HG02678 (cell line): ENCODE results near the gene PTGES2.

Experiments
- ATAC-seq: cut with Tn5 transposase; IDR thresholded peaks from one replicate; pipeline ENCODE4 v1.9.1; 2021; ENCODE audit warnings: mild to moderate bottlenecking, moderate library complexity; ENCODE audit not compliant: unreplicated experiment

Gene PTGES2

GRCh38 chr9:128153947-128154695, 26.6 kb upstream of the PTGES2 start:
- ATAC-seq: no peak

- no peak for ATAC-seq
These were observed 25.8 kb upstream of the PTGES2 start for GRCh38 chr9:128153060-128153946.

DNA sequence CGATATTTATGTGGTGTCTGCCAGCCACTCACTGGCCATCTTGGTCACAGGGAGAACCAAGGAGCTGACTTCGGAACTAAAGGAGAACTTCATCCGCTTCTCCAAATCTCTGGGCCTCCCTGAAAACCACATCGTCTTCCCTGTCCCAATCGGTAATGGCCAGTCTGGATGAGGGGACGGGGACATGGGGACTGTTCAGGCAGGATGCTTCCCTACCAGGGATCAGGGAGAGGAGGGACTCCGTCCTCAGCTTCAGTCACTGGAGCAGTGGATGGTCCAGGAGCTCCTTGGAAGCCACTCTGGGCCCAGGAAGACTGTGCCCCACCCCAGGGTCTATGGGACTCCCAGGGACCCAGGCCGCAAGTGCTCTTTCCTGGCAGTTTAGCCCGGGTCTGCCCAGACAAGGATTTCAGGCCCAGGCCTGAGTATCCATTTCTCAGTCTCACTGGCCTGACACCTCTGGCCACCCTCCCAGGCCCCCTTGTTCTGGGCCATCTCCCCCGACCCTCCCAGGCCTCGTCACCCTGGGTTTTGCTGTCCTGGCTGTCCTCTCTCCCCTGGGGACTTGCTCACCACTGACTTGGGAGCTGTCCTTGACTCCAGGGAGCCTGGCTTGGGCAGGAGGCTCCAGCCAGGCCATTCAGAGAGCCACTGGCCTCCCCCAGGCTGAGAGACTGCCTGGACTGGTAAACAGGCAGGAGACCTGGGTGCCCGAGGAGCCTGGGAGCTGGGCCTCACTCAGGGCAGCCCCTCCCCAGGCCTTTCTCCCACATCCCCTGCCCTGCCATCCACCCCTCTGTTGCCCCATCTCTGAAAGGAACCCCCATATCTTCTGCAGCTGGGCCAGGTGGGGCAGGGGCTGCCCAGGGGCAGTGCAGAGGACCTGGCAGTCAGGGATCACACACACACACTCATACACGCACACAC, 24.9 kb upstream of the PTGES2 start:
- no peak for ATAC-seq

DNA sequence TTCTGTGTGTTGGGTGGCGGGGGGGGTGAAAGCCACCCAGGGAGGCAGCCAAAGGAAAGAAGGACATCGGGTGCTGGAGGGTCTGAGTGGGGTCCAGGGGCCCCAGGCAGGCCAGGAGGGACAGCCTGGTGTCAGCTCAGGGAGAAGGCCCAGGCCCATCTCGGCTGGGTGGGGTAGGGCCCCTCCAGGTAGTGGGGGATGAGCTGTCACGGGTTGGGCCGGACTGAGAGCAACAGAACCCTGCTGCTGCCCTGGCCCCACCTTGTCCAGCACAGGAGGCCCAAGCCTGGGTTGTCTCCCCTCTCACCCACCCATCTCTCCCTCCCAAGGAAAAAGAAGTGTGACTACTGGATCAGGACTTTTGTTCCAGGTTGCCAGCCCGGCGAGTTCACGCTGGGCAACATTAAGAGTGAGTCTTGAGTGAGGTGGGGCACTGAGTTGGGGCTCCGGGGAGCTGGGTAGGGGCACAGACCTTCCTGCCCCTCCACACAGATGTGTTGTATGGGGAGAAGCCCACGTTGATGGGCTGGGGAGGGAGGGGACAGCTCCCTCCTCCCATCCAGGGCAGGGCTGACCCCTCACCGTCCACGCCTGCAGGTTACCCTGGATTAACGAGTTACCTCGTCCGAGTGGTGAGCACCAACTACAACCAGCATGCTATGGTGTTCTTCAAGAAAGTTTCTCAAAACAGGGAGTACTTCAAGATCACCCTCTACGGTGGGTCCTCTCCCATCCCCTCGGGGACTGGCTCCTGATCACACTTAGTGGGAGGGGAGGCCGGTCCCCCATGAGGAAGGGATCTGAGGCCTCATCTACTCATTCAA, 24.0 kb upstream of the PTGES2 start:
- no peak for ATAC-seq

- no peak for ATAC-seq
These were observed 23.2 kb upstream of the PTGES2 start for GRCh38 chr9:128150594-128151308.

DNA sequence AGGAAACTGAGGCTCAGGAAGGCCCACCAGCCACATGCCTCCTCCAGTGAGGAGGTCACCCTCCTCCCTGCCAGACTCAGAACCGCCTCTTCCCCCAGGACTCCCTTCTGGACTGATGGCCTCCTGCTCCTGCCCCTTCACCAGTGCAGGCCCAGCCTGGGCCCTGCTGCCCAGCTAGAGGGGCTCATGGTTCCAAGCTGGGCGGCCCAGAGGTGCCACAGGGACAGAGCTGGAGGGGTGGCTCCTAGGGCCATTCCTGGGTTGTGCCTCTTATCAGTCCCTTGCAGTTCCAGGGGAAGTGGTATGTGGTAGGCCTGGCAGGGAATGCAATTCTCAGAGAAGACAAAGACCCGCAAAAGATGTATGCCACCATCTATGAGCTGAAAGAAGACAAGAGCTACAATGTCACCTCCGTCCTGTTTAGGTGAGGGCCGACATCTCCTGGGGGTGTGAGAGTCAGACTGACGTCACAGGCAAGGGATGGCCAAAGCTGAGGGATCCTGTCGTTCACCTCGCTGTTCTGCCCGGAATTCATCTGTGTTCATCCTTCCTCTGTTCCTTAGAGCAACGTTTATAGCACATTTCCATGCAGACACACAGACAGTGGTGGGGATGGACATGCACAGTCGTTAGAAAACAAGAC, 22.5 kb upstream of the PTGES2 start:
- no peak for ATAC-seq

DNA sequence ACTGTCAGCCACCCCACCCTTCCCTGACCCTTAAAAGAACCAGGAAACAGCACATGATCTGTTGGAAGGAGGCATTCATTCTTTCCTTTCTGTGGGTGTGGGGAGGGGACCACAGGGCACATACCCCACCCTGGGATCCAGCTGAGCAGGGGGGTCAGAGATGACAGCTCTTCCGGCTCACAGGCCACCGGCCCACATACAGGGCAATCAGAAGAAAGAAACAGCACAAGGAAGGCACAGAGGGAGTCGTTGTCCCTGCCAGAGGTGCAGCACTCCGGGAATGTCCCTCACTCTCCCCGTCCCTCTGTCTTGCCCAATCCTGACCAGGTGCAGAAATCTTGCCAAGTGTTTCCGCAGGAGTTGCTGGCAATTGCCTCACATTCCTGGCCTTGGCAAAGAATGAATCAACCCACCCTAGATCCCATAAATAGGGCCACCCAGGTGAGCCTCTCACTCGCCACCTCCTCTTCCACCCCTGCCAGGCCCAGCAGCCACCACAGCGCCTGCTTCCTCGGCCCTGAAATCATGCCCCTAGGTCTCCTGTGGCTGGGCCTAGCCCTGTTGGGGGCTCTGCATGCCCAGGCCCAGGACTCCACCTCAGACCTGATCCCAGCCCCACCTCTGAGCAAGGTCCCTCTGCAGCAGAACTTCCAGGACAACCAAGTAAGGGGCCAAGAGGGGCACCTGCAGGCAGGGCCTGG, 21.6 kb upstream of the PTGES2 start, which contains the start of gene LCN2:
Gene LCN2 (plus strand): TSS at position 453 of the 701 bp plus-strand sequence. CDS start 73 bp downstream, at position 526.
- no peak for ATAC-seq

DNA sequence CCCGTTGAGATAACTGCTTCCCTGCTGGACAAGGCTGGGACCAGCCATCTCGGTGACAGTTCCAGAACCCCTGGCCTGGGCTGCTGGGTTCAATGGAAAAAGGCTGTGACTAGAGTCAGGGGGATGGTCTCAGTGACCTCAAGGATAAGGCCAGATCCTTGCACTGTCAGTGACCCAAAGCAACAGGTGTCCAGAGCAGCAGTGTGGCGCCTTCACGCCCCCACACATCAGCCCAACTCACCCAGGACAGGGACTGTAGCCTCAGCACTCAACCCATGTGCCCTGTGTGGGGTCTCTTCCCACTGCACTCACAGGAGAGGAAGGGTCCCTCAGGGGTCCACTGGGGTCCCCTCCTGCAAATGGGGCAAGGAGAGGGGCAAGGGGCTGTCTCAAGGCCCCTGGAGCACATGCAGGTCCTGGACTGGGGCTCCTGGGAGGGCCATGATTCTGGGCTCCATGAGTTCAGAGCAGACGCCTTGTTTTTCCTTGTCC, 21.0 kb upstream of the PTGES2 start:
- ATAC-seq: no peak

- ATAC-seq: no peak
These were observed 19.1 kb upstream of the PTGES2 start for GRCh38 chr9:128146591-128147120.

GRCh38 chr9:128145951-128146351, 18.4 kb upstream of the PTGES2 start:
- no peak for ATAC-seq

- ATAC-seq: no peak
These were observed 18.0 kb upstream of the PTGES2 start for GRCh38 chr9:128145536-128145935.

DNA sequence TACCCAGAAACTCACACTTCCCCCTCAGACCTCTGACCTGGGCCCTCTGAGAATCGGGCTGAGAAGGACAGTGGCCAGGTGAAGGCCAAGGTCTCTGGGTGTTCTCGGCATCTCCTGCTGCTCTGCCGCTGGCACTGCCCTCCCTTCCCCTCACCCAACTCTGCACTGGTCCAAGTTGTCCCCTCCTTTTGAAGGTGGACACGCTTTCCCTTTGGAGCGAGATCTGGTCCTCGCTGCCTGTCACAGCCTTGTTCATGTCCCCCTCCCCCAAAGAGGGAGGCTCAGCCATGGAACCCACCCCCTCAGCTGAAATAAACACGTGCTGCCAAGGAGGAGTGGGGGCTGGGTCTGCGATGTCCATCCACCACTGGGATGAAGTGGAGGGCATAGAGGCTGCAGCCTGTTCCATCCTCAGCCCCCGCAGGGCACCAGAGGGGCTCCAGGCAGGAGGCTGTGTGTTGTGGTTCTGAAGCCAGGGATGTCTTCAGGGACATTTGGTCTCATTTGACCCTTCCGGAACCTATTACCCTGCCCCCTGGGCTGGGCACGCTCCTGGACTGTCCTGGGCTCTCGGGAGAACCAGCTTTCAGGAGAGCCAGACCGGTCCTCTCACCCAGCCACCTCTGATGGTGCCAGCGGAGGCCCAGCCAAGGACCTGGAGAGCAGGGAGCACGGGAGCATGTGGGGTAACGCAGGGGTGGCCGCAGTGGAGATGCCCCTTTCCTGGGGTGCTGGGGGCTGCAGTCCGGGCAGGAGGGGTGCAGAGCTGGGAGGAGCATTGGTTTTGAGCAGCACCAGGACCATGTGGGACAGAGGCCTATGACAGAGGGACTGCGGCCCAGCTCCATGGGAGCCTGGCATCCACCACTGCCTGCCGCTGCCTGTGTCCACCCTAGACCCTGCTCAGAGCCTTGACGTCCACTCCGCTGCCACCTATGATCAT, 17.0 kb upstream of the PTGES2 start:
- no peak for ATAC-seq

- no peak for ATAC-seq
These were observed 16.2 kb upstream of the PTGES2 start for GRCh38 chr9:128143525-128144238.

GRCh38 chr9:128142596-128142995, 15.1 kb upstream of the PTGES2 start:
- no peak for ATAC-seq

DNA sequence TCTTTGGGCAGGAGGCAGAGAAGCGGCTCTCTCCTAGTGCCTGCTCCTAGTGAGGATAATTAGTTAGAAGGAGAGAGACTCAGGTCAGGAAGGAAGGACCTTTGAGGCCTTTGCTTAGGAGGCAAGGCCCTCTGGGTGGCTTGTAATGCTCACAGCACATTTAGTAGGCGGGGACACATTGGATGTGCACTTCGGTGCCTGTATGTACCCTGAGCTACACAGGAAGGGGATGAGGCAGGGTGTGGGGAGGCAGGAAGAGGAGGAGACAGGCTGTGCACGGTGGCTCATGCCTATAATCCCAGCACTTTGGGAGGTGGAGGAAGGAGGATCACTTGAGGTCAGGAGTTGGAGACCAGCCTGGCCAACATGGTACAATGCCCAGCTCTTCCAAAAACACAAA, 14.5 kb upstream of the PTGES2 start:
- no peak for ATAC-seq

DNA sequence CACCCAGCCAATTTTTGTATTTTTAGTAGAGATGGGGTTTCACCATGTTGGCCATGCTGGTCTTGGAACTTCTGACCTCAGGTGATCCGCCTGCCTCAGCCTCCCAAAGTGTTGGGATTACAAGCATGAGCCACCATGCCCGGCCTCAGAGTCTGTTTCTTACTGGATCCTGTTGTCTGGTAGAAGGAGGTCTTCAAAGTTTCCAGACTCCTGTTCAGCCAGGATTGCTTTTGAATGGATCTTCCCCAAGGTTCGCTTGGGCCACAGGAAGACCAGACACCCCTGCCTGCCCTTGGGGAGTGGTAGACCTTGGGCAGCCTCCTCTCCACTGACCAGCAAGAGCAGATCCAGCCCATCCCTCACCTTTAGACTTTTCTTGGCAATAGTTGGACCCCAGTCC, 14.1 kb upstream of the PTGES2 start:
- no peak for ATAC-seq
